Measurements from ENCODE around the gene WDR18. TPM values are rescaled to one million over a fixed set of nuclear protein-coding genes. Genes with fewer than 3 reads are reported as not detected.

Gene WDR18
- polyA plus RNA-seq, 1 donor (not counting 4 experiments of a cell fraction or from before 2014, with no cell fraction given), result 26.3 TPM

DNA sequence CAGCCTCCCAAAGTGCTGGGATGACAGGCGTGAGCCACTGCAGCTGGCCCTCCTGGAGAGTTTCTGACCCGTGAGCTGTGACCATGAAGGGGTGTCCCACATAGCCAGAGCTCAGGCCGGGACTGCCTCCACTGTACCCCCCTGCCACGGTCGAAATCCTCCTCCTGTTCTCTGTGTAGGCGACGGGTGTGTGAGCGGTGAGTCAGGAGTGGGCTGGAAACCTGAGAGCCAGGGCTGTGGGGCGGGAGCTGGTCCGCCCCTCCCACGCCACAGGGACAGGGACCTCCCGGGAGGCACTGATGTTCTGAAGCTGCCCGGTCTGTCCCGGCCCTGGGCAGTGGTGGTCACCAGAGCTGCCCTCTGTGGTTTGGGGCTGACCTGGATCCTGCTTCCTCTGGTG is 3.9 kb downstream of the WDR18 start:
- H3K4me3 ChIP-seq (ENCODE audit: control insufficient read depth in 2 of 3, extremely low read depth in 1 of 3, insufficient read depth in 2 of 3, low read depth in 1 of 3, low read length in 3 of 3), result no peak overlapping the region
- H3K36me3 ChIP-seq (ENCODE audit: control insufficient read depth in 2 of 2, extremely low read depth in 1 of 2, insufficient read depth in 2 of 2, low read length in 2 of 2), result peaks cover 18 to 19% of the 10 kb centered on the region in 2 experiments
- no peak for FAIRE-seq
- H3K27ac ChIP-seq (ENCODE audit: control insufficient read depth, insufficient read depth, low read length), result no peak overlapping the region
- dilution Hi-C loops (cut with MboI; ENCODE audit: extremely low pct_ligation_motif_present, low sequenced_read_pairs), result no loop called here
- no peaks in the 10 kb centered on the region for H3K9me3 ChIP-seq (ENCODE audit: control insufficient read depth, low read depth, low read length)
- no peaks in the 10 kb centered on the region for H4K20me1 ChIP-seq (ENCODE audit: control insufficient read depth, extremely low read depth, insufficient read depth, low read length)
- peaks cover 14% of the 10 kb centered on the region for H3K79me2 ChIP-seq (ENCODE audit: control insufficient read depth, insufficient read depth, low read length)
- H3K4me2 ChIP-seq (ENCODE audit: control insufficient read depth, extremely low read depth, insufficient read depth, low read depth, low read length), result no peak overlapping the region
- no peak overlapping the region for H3K9ac ChIP-seq (ENCODE audit: control insufficient read depth, extremely low read depth, insufficient read depth, low read length)
- H3K4me1 ChIP-seq (ENCODE audit: control insufficient read depth, extremely low read depth, insufficient read depth, low read length), result peaks cover 13% of the 10 kb centered on the region
- no peak for DNase-seq (ENCODE audit: low read depth, low spot score)
- H2AFZ ChIP-seq (ENCODE audit: control insufficient read depth, low read length), result no peak overlapping the region
- H3K9me1 ChIP-seq (ENCODE audit: control insufficient read depth, extremely low read depth, insufficient read depth, low read length), result no peaks in the 10 kb centered on the region
- H3K27me3 ChIP-seq (ENCODE audit: control insufficient read depth, extremely low read depth, insufficient read depth, low read length), result no peaks in the 10 kb centered on the region
- TF ChIP-seq EZH2 (IDR thresholded peaks at IDR 0.05; ENCODE audit: low read length), result no peak
- TF ChIP-seq, protein P1, sequence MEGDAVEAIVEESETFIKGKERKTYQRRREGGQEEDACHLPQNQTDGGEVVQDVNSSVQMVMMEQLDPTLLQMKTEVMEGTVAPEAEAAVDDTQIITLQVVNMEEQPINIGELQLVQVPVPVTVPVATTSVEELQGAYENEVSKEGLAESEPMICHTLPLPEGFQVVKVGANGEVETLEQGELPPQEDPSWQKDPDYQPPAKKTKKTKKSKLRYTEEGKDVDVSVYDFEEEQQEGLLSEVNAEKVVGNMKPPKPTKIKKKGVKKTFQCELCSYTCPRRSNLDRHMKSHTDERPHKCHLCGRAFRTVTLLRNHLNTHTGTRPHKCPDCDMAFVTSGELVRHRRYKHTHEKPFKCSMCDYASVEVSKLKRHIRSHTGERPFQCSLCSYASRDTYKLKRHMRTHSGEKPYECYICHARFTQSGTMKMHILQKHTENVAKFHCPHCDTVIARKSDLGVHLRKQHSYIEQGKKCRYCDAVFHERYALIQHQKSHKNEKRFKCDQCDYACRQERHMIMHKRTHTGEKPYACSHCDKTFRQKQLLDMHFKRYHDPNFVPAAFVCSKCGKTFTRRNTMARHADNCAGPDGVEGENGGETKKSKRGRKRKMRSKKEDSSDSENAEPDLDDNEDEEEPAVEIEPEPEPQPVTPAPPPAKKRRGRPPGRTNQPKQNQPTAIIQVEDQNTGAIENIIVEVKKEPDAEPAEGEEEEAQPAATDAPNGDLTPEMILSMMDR (optimal IDR thresholded peaks at IDR 0.05 in 1 of 3, IDR thresholded peaks at IDR 0.05 in 1 of 3, conservative IDR thresholded peaks at IDR 0.05 in 1 of 3; ENCODE audit: extremely low read depth in 1 of 3, insufficient read depth in 2 of 3, low read length in 3 of 3), result no peak

DNA sequence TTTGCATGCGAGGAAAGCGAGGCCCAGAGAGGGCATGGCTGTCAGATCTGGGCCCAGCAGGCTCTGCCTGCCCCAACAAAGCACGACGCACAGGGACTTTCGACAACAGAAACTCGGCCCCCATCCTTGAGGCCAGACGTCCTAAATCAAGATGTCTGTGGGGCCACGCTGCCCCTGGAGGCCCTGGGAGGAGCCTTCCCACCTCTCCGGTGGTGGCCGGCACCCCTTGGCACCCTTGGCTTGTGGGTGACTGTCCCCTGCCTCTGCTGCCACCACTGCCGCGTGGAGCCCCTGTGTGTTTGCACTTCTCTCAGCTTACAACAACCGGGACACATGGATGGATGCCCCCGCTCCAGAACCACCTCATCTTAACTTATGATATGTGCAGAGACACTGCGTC is 4.4 kb downstream of the WDR18 start:
- no peaks in the 10 kb centered on the region for H3K9me1 ChIP-seq (ENCODE audit: control insufficient read depth, extremely low read depth, insufficient read depth, low read length)
- no peak overlapping the region for H2AFZ ChIP-seq (ENCODE audit: control insufficient read depth, low read length)
- H3K9ac ChIP-seq (ENCODE audit: control insufficient read depth, extremely low read depth, insufficient read depth, low read length), result no peak overlapping the region
- TF ChIP-seq, protein P1 (optimal IDR thresholded peaks at IDR 0.05 in 1 of 3, IDR thresholded peaks at IDR 0.05 in 1 of 3, conservative IDR thresholded peaks at IDR 0.05 in 1 of 3; ENCODE audit: extremely low read depth in 1 of 3, insufficient read depth in 2 of 3, low read length in 3 of 3), result no peak
- TF ChIP-seq EZH2 (IDR thresholded peaks at IDR 0.05; ENCODE audit: low read length), result no peak
- peaks cover 14% of the 10 kb centered on the region for H3K79me2 ChIP-seq (ENCODE audit: control insufficient read depth, insufficient read depth, low read length)
- DNase-seq (ENCODE audit: low read depth, low spot score), result no peak
- dilution Hi-C loops (cut with MboI; ENCODE audit: extremely low pct_ligation_motif_present, low sequenced_read_pairs), result no loop called here
- H3K9me3 ChIP-seq (ENCODE audit: control insufficient read depth, low read depth, low read length), result no peaks in the 10 kb centered on the region
- H3K4me1 ChIP-seq (ENCODE audit: control insufficient read depth, extremely low read depth, insufficient read depth, low read length), result peaks cover 13% of the 10 kb centered on the region
- H3K27ac ChIP-seq (ENCODE audit: control insufficient read depth, insufficient read depth, low read length), result no peak overlapping the region
- H4K20me1 ChIP-seq (ENCODE audit: control insufficient read depth, extremely low read depth, insufficient read depth, low read length), result no peaks in the 10 kb centered on the region
- no peak overlapping the region for H3K4me2 ChIP-seq (ENCODE audit: control insufficient read depth, extremely low read depth, insufficient read depth, low read depth, low read length)
- H3K36me3 ChIP-seq (ENCODE audit: control insufficient read depth in 2 of 2, extremely low read depth in 1 of 2, insufficient read depth in 2 of 2, low read length in 2 of 2), result peaks cover 20% of the 10 kb centered on the region in 2 experiments
- no peak for FAIRE-seq
- no peak overlapping the region for H3K4me3 ChIP-seq (ENCODE audit: control insufficient read depth in 2 of 3, extremely low read depth in 1 of 3, insufficient read depth in 2 of 3, low read depth in 1 of 3, low read length in 3 of 3)
- H3K27me3 ChIP-seq (ENCODE audit: control insufficient read depth, extremely low read depth, insufficient read depth, low read length), result no peaks in the 10 kb centered on the region

Measured in keratinocyte (primary cell).